B cell (primary cell): ENCODE results near the gene PPL.

ENCODE experiments used
- EZH2 ChIP-seq: IDR thresholded peaks from 2 replicates; pipeline ENCODE4 v1.6.1; 2012; ENCODE audit warnings: borderline replicate concordance, low read depth, mild to moderate bottlenecking, moderate library complexity, low read length; ENCODE audit not compliant: insufficient read depth, poor library complexity, severe bottlenecking
- TF ChIP-seq, protein P1 (sequence below): fragments of 200-600 bp; IDR thresholded peaks from one replicate; pipeline ENCODE4 v1.8.0; 2022; ENCODE audit warnings: antibody characterized with exemption, mild to moderate bottlenecking

DNA sequence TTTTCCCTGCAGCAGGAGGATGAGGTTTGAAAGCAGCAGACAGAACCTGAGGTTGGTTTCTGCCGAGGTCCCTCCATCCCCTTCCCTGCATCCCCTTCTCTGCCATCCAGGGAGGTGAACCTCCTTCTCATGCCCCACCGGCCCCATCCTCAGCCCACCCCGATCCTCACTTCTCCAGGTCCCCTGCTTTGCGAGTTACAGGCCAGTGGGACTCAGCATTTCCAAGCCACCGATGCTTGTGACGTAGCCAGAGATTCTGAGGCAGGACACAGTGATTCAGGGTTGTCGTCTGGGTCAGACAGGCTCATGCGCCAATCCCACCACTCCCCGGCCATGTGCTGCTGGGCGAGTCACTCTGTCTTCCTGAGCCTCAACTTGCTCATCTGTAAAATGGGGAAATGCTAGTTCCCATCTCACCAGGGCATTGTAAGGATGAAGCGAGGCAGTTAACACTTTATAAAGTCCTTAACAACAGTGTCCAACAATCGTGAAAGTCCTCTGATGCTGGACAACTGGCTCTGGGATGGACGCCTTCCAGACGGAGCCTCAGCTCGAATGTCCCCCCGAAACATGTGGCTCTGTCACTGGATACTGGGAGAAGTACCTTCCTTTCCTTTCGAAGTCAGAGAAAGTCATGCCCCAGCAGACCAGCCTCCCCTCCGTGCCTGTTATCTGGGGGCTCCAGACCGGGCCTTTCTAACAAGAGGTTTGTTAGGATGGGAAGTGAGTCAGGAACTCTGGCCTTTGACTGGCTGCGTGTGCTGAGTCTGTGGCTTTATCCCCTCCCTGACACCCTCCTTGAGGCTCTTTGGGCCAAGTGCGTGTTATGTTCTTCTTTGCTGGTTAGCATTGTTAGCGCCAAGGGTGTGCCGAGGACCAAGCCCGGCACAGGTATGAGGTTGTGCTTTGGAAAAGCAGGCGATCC, 43.0 kb upstream of the PPL start:
- TF ChIP-seq, protein P1, sequence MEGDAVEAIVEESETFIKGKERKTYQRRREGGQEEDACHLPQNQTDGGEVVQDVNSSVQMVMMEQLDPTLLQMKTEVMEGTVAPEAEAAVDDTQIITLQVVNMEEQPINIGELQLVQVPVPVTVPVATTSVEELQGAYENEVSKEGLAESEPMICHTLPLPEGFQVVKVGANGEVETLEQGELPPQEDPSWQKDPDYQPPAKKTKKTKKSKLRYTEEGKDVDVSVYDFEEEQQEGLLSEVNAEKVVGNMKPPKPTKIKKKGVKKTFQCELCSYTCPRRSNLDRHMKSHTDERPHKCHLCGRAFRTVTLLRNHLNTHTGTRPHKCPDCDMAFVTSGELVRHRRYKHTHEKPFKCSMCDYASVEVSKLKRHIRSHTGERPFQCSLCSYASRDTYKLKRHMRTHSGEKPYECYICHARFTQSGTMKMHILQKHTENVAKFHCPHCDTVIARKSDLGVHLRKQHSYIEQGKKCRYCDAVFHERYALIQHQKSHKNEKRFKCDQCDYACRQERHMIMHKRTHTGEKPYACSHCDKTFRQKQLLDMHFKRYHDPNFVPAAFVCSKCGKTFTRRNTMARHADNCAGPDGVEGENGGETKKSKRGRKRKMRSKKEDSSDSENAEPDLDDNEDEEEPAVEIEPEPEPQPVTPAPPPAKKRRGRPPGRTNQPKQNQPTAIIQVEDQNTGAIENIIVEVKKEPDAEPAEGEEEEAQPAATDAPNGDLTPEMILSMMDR: no peak
- TF ChIP-seq EZH2: no peak
